Cardiac ventricle fibroblast (primary cell): ENCODE measurements around the gene DDC. TPM values are rescaled to one million over a fixed set of nuclear protein-coding genes. Genes with fewer than 3 reads are reported as not detected.

Experiments used
- total RNA-seq: library from RNA; depleted of rRNA; stranded (reverse); fragments of >200 nt; gene quantifications from 2 replicates; pipeline ENCODE4 v1.2.3, GENCODE V29; 2015

Gene DDC
- 1.6 TPM in 1 of 2 replicates, not detected in the other for total RNA-seq

GRCh38 chr7:50564640-50565558 is at the start of gene DDC:
DDC (minus strand) TSS chr7:50565405; CDS start chr7:50544085, 21,320 bp downstream.

DNA sequence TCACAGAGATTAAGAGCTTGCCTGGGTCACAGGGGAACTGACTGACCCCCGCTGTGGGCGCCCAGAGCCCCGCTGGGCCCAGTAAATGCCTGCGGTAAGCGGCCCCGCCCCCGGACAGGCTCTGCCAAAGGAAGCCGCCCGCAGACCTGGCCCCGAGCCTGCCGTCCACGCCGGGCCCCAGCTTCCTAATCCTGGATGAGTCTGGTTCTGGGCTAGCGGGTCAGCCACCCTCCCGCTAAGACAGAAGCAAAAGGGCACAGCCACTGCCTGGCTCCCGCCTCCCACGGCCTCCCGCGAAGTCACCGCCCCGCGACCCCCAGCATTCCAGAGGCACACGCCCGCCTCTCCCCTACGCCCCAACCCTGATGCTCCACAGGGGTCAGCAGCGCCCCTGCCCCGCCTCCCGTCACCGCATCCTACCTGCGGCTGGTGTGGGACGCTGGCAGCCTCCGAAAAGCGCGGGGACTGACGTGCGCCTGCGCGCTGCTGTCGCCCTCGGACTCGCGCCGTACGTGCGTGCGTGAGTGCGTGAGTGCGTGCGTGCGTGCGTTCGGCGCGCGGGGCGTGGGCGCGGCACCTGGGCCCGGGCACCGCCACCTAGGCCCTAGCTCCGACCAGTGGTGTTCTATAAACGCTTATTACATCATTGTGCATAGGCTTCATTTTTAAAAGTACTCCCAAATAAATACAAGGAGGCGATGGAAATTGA is 115.2 kb downstream of the DDC start, which contains the start of gene FIGNL1:
Gene FIGNL1, minus strand, starts transcription at position 470 of the 709 bp plus-strand sequence. CDS start 3,063 bp downstream, outside the sequence.

Other genes starting within 250 kb of the DDC start
- gene FIGNL1, start 115.1 kb downstream of the DDC start, total RNA-seq, result 4.3 and 6.1 TPM in 2 replicates
- gene GRB10, start 217.5 kb upstream of the DDC start, total RNA-seq, result 22.4 and 24.3 TPM in 2 replicates